ENCODE data around the gene MET. TPM values are rescaled to one million over a fixed set of nuclear protein-coding genes. Genes with fewer than 3 reads are reported as not detected.

The MET gene
- total RNA-seq, 1 experiment from 2014 or later = 5.0 TPM

- Histone ChIP-seq H3K4me2 (ENCODE audit: insufficient read depth, insufficient read length, low read length) (no peak overlapping the region), H3K9ac (ENCODE audit: extremely low read depth, insufficient read length, low read length) (no peak overlapping the region)
- peaks cover 0 to 7% (median 2%) of the 10 kb centered on the region in 3 experiments; a peak in 1 of 7 replicates for H3K36me3 Mint-ChIP-seq (ENCODE audit: insufficient read depth in 1 of 3, low read depth in 3 of 3)
Observed at GRCh38 chr7:116754186-116754585, 82.2 kb downstream of the MET start.

More at GRCh38 chr7:116754186-116754585, 82.2 kb downstream of the MET start:
- H2AFZ ChIP-seq (ENCODE audit: low read length) = no peak overlapping the region
- H3K56ac ChIP-seq (ENCODE audit: insufficient read length, low read depth, low read length) = no peak overlapping the region
- no peaks in the 10 kb centered on the region for H4K20me1 ChIP-seq (ENCODE audit: control insufficient read depth, insufficient read depth, insufficient read length)
- Mint-ChIP-seq H3K4me1 (0 out of 4 replicates have a peak, but pooled peaks cover 0 to 3% of the 10 kb centered on the region in 2 experiments), H3K27me3 (ENCODE audit: low read depth) (no peaks in the 10 kb centered on the region), H3K4me3 (no peak overlapping the region), H3K9me3 (peaks cover 8 to 14% of the 10 kb centered on the region in 2 experiments; a peak in 3 of 5 replicates), H3K27ac (no peak overlapping the region; a peak in 1 of 7 replicates)
- no peak overlapping the region for H3K23ac ChIP-seq (ENCODE audit: insufficient read length, low read depth, low read length)
- no peak overlapping the region for H3T11ph ChIP-seq (ENCODE audit: low read length)
- H2BK120ac ChIP-seq (ENCODE audit: low read depth, low read length, poor library complexity, severe bottlenecking) = no peak overlapping the region
- no peak overlapping the region for H2BK20ac ChIP-seq (ENCODE audit: low read depth, low read length, poor library complexity, severe bottlenecking)
- H3K23me2 ChIP-seq (ENCODE audit: insufficient read length, low read depth, low read length, poor library complexity, severe bottlenecking) = no peaks in the 10 kb centered on the region
- no peak for TF ChIP-seq CTCF (conservative IDR thresholded peaks at IDR 0.05)
- no peak overlapping the region for H2BK15ac ChIP-seq (ENCODE audit: low read depth, low read length)
- H4K91ac ChIP-seq (ENCODE audit: insufficient read length, low read depth, low read length) = no peak overlapping the region
- no peak overlapping the region for H4K5ac ChIP-seq (ENCODE audit: insufficient read length, low read depth, low read length)
- no peak overlapping the region for H3K18ac ChIP-seq (ENCODE audit: insufficient read length, low read depth, low read length)
- no peak overlapping the region for H4K8ac ChIP-seq (replicated peaks; ENCODE audit: insufficient read length, low read depth, low read length)
- H3K14ac ChIP-seq (ENCODE audit: insufficient read depth, low read length) = no peak overlapping the region
- H3K27me3 ChIP-seq (ENCODE audit: insufficient read depth, low read length) = no peaks in the 10 kb centered on the region
- H3K4me1 ChIP-seq (ENCODE audit: insufficient read depth, low read length) = no peaks in the 10 kb centered on the region
- H2AK5ac ChIP-seq (ENCODE audit: insufficient read length, low read length) = no peak overlapping the region
- DNase-seq = no peak
- no peaks in the 10 kb centered on the region for H3K79me2 ChIP-seq (ENCODE audit: insufficient read depth, low read length)
- no peaks in the 10 kb centered on the region for H3K79me1 ChIP-seq (ENCODE audit: insufficient read depth, low read depth, low read length, poor library complexity, severe bottlenecking)
- H3K9me3 ChIP-seq (ENCODE audit: control insufficient read depth, low read depth, low read length) = no peaks in the 10 kb centered on the region
- no CpG with 5 or more reads among the region's 4 CpGs for WGBS (ENCODE audit: extremely low coverage, insufficient read length, low lambda C conversion rate)
- H3K27ac ChIP-seq (ENCODE audit: insufficient read length, low read depth, low read length) = no peak overlapping the region
- no peak overlapping the region for H3K4ac ChIP-seq (ENCODE audit: low read depth, low read length)
- no peak overlapping the region for H2BK5ac ChIP-seq (ENCODE audit: insufficient read length, low read length)
- H2BK12ac ChIP-seq (ENCODE audit: insufficient read length, low read depth, low read length) = no peak overlapping the region

Data from H9 (cell line).